Fibroblast of villous mesenchyme (primary cell): Measurements from ENCODE around the gene RGS6. TPM values are rescaled to one million over a fixed set of nuclear protein-coding genes. Genes with fewer than 3 reads are reported as not detected.

Experiments
- DNase-seq: peaks from one replicate; pipeline ENCODE4 v3.0.0-alpha.2; 2010; ENCODE audit warnings: low read depth
- H3K4me3 ChIP-seq: 2 replicates; pipeline ENCODE4 v1.5.1; 2011; ENCODE audit warnings: low read depth, mild to moderate bottlenecking, low read length
- CTCF ChIP-seq: IDR thresholded peaks from 2 replicates; pipeline ENCODE4 v1.5.1; 2012; ENCODE audit warnings: low read depth, mild to moderate bottlenecking, low read length; ENCODE audit not compliant: insufficient read depth
- total RNA-seq: library from RNA; depleted of rRNA; stranded (reverse); fragments of >200 nt; gene quantifications from 2 replicates; pipeline ENCODE4 v1.2.3, GENCODE V29; 2012

Gene RGS6
- total RNA-seq, 1 donor: not detected

DNA sequence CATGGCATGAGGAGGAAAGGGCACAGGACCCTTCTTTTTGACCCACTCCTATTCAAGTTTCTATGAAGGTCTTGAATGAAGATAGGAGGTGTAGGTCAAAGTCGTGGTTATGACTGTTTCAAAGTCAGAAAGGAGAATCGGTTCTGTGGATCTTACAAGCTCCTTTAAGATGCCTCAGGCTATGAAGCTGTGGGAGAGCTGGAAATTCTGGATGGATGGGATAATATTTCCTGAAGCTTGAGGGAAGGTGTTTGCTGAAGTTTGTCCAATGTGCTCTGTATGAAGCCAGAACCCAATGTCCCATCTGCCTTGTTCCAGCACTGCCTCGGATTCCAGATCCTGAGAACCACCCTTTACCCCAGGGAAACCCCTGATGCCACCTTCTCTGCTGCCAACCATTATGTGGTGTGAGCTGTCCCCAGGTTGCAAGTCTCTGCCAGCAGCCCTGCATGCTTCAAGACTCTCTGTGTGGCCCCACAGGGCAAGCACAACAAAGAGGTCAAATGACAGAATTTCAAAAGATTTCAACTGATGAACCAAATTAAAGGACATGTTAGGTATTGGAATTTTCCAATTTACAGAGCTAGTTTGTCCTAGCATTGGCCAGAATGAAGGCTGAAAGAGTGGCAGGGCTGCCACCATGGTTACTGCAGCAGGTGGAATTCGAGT lies 472.0 kb downstream of the RGS6 start:
- DNase-seq: no peak
- TF ChIP-seq CTCF: no peak
- H3K4me3 ChIP-seq: no peak overlapping the region

DNA sequence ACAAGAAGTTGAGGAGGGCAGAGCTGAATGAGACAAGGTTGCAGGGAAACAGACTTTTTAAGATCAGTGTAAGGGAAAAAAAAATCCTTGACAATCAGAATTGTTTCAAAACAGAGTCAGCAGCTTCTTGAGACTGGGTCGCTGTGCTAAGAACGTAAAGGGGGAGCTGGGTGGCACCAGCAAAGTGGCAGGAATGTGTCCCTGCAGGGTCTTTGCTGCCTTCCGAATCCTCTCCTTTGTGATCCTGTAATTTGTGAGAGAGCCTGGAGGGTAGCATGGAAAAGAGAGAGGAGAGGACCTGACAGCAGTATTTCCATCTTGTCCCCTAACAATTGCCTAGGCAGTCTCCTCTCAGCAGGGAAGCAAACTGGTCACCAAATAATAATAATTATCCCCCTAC lies 472.8 kb downstream of the RGS6 start:
- no peak for TF ChIP-seq CTCF
- no peak overlapping the region for H3K4me3 ChIP-seq
- DNase-seq: no peak

DNA sequence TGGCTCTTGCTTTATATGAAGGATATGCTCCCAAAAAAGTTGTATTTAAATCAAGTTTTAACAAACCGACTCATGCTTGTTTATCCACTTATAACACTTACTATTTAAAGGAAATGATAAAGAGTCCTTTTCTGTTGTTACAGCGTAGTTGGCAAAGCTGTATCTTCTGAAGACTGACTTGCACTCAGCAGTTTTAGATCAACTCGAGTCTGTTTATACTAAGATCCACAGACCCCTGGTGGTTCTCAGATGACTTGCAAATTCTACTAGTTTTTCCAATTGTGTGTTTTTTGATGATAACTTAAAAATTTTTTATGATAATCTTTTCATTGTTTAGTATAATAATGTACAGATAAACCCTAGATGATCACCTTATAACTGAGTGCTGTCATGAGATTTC lies 475.8 kb downstream of the RGS6 start:
- H3K4me3 ChIP-seq: no peak overlapping the region
- no peak for DNase-seq
- TF ChIP-seq CTCF: no peak

DNA sequence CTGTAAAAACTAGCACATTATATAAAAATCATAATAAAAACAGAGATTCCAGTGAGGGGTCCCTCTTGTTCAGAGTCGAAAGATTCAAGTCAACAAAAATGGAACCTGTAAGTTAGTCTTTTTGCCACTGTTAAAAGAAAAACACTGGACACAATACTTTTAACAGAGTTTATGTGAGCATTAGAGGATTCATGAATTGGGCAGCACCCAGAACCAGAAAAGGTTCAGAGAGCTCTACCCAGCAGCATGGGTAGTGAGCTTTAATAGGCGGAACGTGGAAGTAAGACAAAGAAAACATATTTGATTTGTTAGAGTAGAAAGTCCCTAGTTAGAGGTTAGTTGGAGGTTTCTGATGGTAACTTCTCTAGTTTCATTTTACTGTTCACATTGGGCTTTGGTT lies 476.8 kb downstream of the RGS6 start:
- H3K4me3 ChIP-seq: no peak overlapping the region
- TF ChIP-seq CTCF: no peak
- DNase-seq: no peak

DNA sequence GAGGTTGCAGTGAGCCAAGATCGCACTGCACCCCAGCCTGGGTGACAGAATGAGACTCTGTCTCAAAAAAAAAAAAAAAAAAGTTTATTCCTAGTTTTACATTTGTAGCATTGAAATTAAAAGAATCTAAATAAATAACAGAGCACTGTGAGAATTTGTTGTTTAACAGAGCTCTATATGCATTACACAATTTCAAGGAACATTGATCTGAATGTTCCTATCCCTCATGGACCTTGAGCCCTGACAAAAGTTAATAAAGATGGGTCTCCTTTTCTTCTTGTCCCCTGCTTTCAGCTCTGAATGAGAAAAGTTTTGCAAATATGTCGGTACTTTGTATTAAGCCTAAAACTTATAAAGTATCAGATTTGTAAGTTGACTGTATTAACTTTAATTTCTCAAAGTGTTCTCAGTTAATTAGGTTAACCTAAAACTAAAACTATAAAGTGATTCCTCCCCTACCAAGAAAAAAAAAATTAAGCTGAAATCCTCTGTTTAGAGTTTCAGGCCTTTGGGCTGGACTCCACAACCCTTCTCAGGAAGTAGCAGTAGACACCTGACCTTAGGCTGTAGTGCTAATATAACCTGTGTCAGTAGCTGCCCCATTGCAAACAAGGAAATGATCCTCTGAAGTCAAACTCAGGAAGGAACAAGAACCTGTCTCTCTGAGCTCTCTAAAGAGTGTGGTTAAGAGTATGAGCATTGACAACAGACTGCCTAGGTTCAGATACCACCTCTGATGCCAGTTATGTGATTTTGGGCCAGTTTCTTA lies 484.0 kb downstream of the RGS6 start:
- no peak overlapping the region for H3K4me3 ChIP-seq

DNA sequence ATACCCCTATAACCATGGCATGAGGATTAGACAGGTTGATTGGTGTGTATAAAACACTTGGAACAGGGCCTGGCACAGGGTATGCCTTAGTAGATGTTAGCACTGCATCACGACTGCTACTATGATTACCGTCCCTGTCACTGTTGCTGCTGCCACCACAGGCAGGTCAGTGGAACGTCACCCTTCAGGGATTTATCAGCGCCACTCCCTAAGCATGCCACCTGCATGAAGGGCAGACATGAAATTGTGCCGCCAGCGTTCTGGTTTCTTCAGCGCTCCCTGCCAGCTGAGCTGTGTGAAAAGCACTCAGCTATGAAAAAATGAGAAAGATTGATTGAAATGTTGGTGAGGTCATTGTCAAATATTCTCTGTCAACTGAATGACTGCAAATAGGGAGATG lies 484.7 kb downstream of the RGS6 start:
- no peak overlapping the region for H3K4me3 ChIP-seq
- DNase-seq: no peak
- no peak for TF ChIP-seq CTCF

More for the DNA sequence above, 484.0 kb downstream of the RGS6 start:
- no peak for TF ChIP-seq CTCF
- DNase-seq: no peak

DNA sequence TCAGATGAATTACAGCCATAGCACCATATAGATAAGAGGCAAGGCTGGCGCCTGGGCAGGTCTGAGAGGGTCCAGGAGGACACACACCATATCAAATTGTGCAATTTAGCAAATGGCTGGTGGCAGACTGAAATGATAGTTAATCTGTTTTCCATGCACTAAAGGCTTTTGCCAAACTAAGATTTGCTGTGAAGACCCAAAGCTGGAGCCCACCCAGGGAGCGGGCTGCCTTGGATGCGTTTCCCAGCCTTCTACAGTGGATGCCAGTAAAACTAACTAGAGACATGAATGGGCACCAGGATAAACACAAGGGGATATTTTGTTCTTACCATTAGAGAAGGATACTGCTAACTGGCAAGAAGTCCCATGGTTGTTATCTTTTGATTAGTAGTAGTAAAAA lies 486.6 kb downstream of the RGS6 start:
- TF ChIP-seq CTCF: no peak
- no peak for DNase-seq
- no peak overlapping the region for H3K4me3 ChIP-seq
